Right cardiac atrium (tissue), 5 donors: ENCODE measurements around the gene DCTN3. TPM values are rescaled to one million over a fixed set of nuclear protein-coding genes. Genes with fewer than 3 reads are reported as not detected.

Source experiments
- ATAC-seq, 2 donors: fragments of 200-7000 bp; cut with Tn5 transposase; one replicate each; pipeline versions ENCODE4 v1.8.0 to v1.9.1; 2020; ENCODE audit warnings: moderate library complexity in 2 of 2, mild to moderate bottlenecking in 1 of 2
- DNase-seq, 3 donors: peaks; one replicate each; pipeline ENCODE4 v3.0.0-alpha.2; 2020
- H3K27ac ChIP-seq: one replicate; pipeline ENCODE4 v1.5.1; 2013; ENCODE audit warnings: mild to moderate bottlenecking, low read length, control low read depth, moderate library complexity
- H3K27me3 ChIP-seq: one replicate; pipeline ENCODE4 v1.6.1; 2013; ENCODE audit not compliant: control insufficient read depth, insufficient read depth
- H3K4me1 ChIP-seq: one replicate; pipeline ENCODE4 v1.6.1; 2013; ENCODE audit warnings: low read length; ENCODE audit not compliant: control insufficient read depth, insufficient read depth
- H3K4me3 ChIP-seq: one replicate; pipeline ENCODE4 v1.5.1; 2013; ENCODE audit warnings: low read length, control low read depth
- H3K9me3 ChIP-seq: one replicate; pipeline ENCODE4 v1.6.1; 2013; ENCODE audit warnings: low read length; ENCODE audit not compliant: control insufficient read depth
- WGBS: extraction: QIAGEN DNeasy Blood & Tissue Kit; methylation state at CpG from one replicate; pipeline ENCODE4 v1.1.7; 2013; 5-methylcytosine and 5-hydroxymethylcytosine counted together
- intact Hi-C, 4 donors: fragments of 100-400 bp; cut with DNase I; formaldehyde crosslinking; loops; one replicate each; pipeline versions ENCODE4 v1.11.0 to v1.14.0; 2022 to 2023
- polyA plus RNA-seq: library from polyadenylated mRNA; stranded (reverse); fragments of 200-250 nt; gene quantifications from one replicate; pipeline ENCODE4 v1.2.3, GENCODE V29; 2013
- total RNA-seq, 4 donors: library from RNA; stranded (reverse); fragmentation: NEBNext Ultra II Directional; extraction: Animal tissue kit (Norgen Biotek cat#: 25700); gene quantifications; one replicate each; pipeline ENCODE4 v1.2.1, GENCODE V29; 2021
- donor health status: healthy with polysubstance abuse.
- donor health status: DM: no; HTN: yes; CAD: no.
- donor health status: DM: no; HTN: no; CAD: no.
- donor health status: DM: no; HTN: yes; CAD: no; lungs with severe emphysema.
- donor health status: DM: yes; HTN: yes; CAD: no.

The DCTN3 gene
- total and polyA plus RNA-seq, 5 donors = 99.3 to 128 (median 113) TPM

- Histone ChIP-seq H3K4me1 (peaks cover 20% of the 10 kb centered on the region), H3K27ac (peak overlapping the region; percentile 16), H3K27me3 (no peaks in the 10 kb centered on the region), H3K9me3 (no peaks in the 10 kb centered on the region), H3K4me3 (no peak overlapping the region)
- DNase-seq (peak in 2 of 3 donors; percentile 33 to 42), ATAC-seq (no peak)
- WGBS = 69% methylated on average over 5 of the region's 5 CpGs
- intact Hi-C loops = no loop called here
These were observed 35.1 kb upstream of the DCTN3 start for GRCh38 chr9:34655394-34655793.

GRCh38 chr9:34654323-34655051, 34.2 kb upstream of the DCTN3 start:
- WGBS = 21% methylated on average over 11 of the region's 11 CpGs
- Histone ChIP-seq H3K9me3 (no peaks in the 10 kb centered on the region), H3K4me1 (peaks cover 20% of the 10 kb centered on the region), H3K27ac (peak overlapping the region; percentile 79), H3K4me3 (no peak overlapping the region), H3K27me3 (no peaks in the 10 kb centered on the region)
- intact Hi-C loops = no loop called here
- ATAC-seq (peak; percentile 53 to 66), DNase-seq (peak; percentile 81 to 95 (median 95))

GRCh38 chr9:34653151-34654072, 33.1 kb upstream of the DCTN3 start:
- intact Hi-C loops = no loop called here
- DNase-seq = peak in 2 of 3 donors; percentile 83 to 87

GRCh38 chr9:34652602-34653000, 32.3 kb upstream of the DCTN3 start:
- intact Hi-C loops = no loop called here
- no peaks in the 10 kb centered on the region for H3K9me3 ChIP-seq
- H3K4me3 ChIP-seq = peak overlapping the region; percentile 12
- no peaks in the 10 kb centered on the region for H3K27me3 ChIP-seq
- WGBS = 13% methylated on average over 5 of the region's 5 CpGs
- peaks cover 25% of the 10 kb centered on the region for H3K4me1 ChIP-seq
- peak in 2 of 3 donors; percentile 42 to 49 for DNase-seq
- H3K27ac ChIP-seq = peak overlapping the region; percentile 79
- ATAC-seq = no peak

More at GRCh38 chr9:34653151-34654072, 33.1 kb upstream of the DCTN3 start:
- ATAC-seq = peak; percentile 6 to 24
- WGBS = 21% methylated on average over 11 of the region's 11 CpGs
- H3K27ac ChIP-seq = peak overlapping the region; percentile 79
- peak overlapping the region; percentile 12 for H3K4me3 ChIP-seq
- H3K9me3 ChIP-seq = no peaks in the 10 kb centered on the region
- H3K4me1 ChIP-seq = peaks cover 22% of the 10 kb centered on the region
- H3K27me3 ChIP-seq = no peaks in the 10 kb centered on the region

DNA sequence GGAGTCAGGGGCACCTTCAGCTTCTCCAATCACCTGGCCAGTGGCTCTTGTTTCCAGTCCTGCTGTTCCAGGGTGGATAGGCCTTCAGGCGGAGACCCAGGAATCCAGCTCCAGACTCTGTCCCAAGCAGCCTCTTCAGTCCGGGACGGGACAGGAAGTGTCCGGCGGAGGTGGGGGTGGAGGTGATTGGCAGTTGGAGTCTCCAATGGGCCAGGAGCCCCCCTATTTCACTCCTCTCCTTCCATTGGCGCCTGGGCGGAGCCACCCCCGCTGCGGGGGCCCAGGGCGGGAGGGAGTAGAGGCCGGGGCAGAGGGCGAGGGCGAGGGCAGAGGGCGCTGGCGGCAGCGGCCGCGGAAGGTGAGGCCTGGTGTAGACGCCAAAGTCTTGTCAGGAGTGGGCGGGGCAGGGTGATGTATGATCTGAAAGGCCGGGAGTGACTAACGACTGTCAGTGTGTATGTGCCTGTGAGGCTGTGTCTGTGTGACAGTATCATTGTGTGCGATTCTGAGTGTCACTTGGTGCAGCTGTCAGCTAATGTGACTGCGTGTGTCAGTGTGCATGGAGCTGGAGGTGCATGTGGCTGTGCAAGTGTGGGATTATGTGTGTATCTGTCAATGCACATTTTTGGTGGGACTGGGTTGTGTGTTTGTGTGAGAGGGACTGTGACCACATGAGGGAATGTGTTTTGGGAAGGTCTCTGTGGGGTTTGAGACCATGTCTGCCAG, 31.7 kb upstream of the DCTN3 start, which contains the start of gene IL11RA:
Gene IL11RA (plus strand): TSS at position 310 of the 726 bp plus-strand sequence. CDS start 3,033 bp downstream, outside the sequence.
- Histone ChIP-seq H3K9me3 (no peaks in the 10 kb centered on the region), H3K27ac (peak within 1 kb of the TSS; percentile 79), H3K27me3 (no peaks in the 10 kb centered on the region), H3K4me3 (peak within 1 kb of the TSS; percentile 12), H3K4me1 (peaks cover 28% of the 10 kb centered on the region)
- peak; percentile 92 to 96 (median 95) for DNase-seq
- WGBS = 7% methylated on average over 24 of the region's 24 CpGs
- ATAC-seq = peak; percentile 82 to 87
- intact Hi-C loops = no loop called here

DNA sequence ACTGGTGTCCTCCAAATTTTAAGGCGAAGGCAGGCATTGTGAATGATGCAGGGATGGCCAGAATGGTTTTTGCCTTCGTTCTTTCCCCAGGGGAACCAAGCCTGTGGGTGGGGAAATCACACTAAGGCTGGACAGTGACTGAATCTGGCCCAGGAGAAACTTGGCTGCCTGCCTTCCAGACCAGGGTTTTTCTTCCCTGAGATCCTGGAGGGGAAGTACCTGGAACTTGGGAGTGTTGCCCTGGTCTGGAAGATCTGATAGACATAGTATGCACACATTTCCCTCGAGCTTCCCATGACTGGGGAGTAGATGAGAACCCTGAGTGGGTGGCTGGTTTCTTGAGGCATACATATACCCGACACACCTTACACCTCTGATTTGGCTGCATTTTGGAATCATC, 31.0 kb upstream of the DCTN3 start:
- DNase-seq (peak; percentile 54 to 79 (median 61)), ATAC-seq (no peak)
- H3K9me3 ChIP-seq = no peaks in the 10 kb centered on the region
- H3K4me1 ChIP-seq = peaks cover 28% of the 10 kb centered on the region
- intact Hi-C loops = no loop called here
- peak overlapping the region; percentile 79 for H3K27ac ChIP-seq
- peak overlapping the region; percentile 12 for H3K4me3 ChIP-seq
- 30% methylated on average over 4 of the region's 4 CpGs for WGBS
- H3K27me3 ChIP-seq = no peaks in the 10 kb centered on the region

DNA sequence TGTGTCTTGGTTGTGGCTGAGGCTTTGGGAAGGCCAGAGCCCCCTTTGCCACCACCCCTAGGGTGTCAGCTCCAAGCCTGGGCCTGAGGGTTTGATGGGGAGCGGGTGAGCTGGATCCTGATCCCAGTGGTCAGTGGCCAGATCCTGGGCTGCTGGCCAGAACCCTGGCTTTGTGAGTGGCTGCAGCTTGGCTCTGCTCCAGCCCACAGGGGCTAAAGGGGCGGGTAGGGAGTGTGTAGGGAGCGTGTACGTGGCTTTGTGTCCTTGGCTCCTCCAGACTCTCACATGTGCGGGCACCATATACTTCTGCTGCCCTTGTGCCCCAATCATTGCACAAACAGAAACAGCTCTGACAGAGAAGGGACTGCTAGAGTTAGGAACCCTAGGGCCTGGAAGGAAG, 30.5 kb upstream of the DCTN3 start:
- H3K27ac ChIP-seq = peak overlapping the region; percentile 79
- no peak overlapping the region for H3K4me3 ChIP-seq
- H3K9me3 ChIP-seq = no peaks in the 10 kb centered on the region
- DNase-seq (peak in 2 of 3 donors; percentile 73 to 78), ATAC-seq (no peak)
- no peaks in the 10 kb centered on the region for H3K27me3 ChIP-seq
- WGBS = 51% methylated on average over 5 of the region's 5 CpGs
- intact Hi-C loops = no loop called here
- H3K4me1 ChIP-seq = peaks cover 28% of the 10 kb centered on the region

DNA sequence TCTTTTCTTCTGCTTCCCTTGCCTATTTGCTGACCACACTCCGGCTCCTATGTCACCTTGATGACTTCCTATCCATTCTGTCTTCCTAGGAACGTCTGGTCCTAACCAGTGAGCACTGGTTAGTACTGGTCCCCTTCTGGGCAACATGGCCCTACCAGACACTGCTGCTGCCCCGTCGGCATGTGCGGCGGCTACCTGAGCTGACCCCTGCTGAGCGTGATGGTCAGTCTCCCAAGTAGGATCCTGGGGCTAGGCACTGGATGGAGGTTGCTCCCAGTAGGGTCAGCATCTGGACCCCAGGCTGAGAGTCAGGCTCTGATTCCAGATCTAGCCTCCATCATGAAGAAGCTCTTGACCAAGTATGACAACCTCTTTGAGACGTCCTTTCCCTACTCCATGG, 28.4 kb upstream of the DCTN3 start:
- Histone ChIP-seq H3K27ac (no peak overlapping the region), H3K9me3 (no peaks in the 10 kb centered on the region), H3K4me1 (peaks cover 20% of the 10 kb centered on the region), H3K4me3 (no peak overlapping the region), H3K27me3 (no peaks in the 10 kb centered on the region)
- intact Hi-C loops = no loop called here
- DNase-seq (peak in 1 of 3 donors; percentile 50), ATAC-seq (no peak)
- WGBS = 90% methylated on average over 8 of the region's 8 CpGs

DNA sequence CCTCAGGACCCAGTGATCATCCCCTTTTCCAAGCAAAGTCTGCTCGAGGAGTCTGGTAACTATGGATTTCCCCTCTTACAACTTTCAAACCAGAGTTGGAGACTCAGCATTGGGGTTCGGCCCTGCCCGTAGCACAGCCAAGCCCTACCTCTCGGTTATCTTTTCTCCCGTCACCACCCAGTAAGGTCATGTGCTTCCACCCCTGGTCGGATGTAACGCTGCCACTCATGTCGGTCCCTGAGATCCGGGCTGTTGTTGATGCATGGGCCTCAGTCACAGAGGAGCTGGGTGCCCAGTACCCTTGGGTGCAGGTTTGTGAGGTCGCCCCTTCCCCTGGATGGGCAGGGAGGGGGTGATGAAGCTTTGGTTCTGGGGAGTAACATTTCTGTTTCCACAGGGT, 27.4 kb upstream of the DCTN3 start:
- 39% methylated on average over 10 of the region's 10 CpGs for WGBS
- H3K4me1 ChIP-seq = peaks cover 14% of the 10 kb centered on the region
- no peaks in the 10 kb centered on the region for H3K27me3 ChIP-seq
- intact Hi-C loops = no loop called here
- H3K9me3 ChIP-seq = no peaks in the 10 kb centered on the region
- DNase-seq (peak in 1 of 3 donors; percentile 49), ATAC-seq (no peak)
- peak overlapping the region; percentile 90 for H3K27ac ChIP-seq
- peak overlapping the region; percentile 66 for H3K4me3 ChIP-seq

- Histone ChIP-seq H3K4me3 (peak overlapping the region; percentile 66), H3K27ac (peak overlapping the region; percentile 90), H3K27me3 (no peaks in the 10 kb centered on the region), H3K4me1 (peaks cover 13% of the 10 kb centered on the region), H3K9me3 (no peaks in the 10 kb centered on the region)
- no peak for DNase-seq
- 2% methylated on average over 8 of the region's 8 CpGs for WGBS
- intact Hi-C loops = no loop called here
- no peak for ATAC-seq
These were observed 26.7 kb upstream of the DCTN3 start for GRCh38 chr9:34647084-34647403.
